Measurements from ENCODE around the gene ARL5A.

- no peak for TF ChIP-seq SPI1 (IDR thresholded peaks at IDR 0.05; ENCODE audit: borderline replicate concordance, low read depth)
- no peak for TF ChIP-seq CTCF (IDR thresholded peaks at IDR 0.05; ENCODE audit: insufficient read depth, low read length)
- TF ChIP-seq GABPA (IDR thresholded peaks at IDR 0.05; ENCODE audit: low read depth) = no peak
- TF ChIP-seq POLR2AphosphoS5 (IDR thresholded peaks at IDR 0.05; ENCODE audit: low read depth) = no peak
- TF ChIP-seq REST (IDR thresholded peaks at IDR 0.05; ENCODE audit: insufficient replicate concordance, low read depth) = no peak
Measured at GRCh38 chr2:151860210-151860609, 32.0 kb upstream of the ARL5A start.

Measured in HL-60 (cell line).